Ramos (cell line): ENCODE measurements around the gene VRTN.
"Not testable (repeated sequence)": the region's sequence is repeated elsewhere in the genome, so short reads cannot be mapped to it uniquely, and the experiment has no call there.

ENCODE experiments used
- in situ Hi-C: fragments of 300-500 bp; cut with MboI; formaldehyde crosslinking; loops from one replicate; pipeline ENCODE4 v1.14.3; 2022; ENCODE audit warnings: low sequenced_read_pairs; ENCODE audit not compliant: unreplicated experiment

The VRTN gene

DNA sequence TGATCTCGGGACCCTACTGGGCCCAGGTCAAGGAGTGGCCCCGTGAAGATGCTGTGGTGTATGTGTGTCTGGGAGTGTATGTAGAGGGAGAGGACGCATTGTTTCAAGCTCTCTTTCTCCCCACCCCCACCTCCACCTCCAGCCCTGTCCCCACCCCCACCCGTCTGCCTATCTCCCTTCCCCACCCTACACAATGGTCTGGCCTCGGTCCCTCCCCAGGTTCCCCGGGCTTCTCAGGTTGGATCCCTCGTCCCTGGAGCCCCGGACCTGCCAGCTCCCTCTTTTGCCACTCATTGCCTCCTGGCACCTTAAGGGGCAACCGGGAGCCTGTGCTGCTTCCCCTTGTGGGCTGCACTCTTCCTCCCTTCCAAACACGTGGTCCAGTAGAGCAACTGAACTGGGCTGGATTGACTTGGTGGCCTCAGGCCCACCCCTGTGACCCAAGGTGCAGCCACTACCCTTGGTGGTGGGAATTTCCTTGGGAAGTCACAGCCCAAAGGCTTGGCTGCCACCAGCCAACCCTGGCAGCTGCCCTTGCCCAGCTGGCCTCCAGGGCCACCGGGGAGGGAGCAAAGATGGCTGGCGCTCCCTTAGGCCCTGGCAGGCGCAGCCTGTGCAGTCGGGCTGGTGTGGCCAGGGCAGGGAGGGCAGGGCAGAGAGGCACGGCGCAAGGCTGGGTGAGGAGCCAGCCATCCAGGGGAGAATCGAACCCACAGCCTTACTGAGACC, 628 bp downstream of the VRTN start:
- in situ Hi-C loops: no loop called here

GRCh38 chr14:74349757-74350156, 1.5 kb downstream of the VRTN start:
- in situ Hi-C loops: no loop called here

DNA sequence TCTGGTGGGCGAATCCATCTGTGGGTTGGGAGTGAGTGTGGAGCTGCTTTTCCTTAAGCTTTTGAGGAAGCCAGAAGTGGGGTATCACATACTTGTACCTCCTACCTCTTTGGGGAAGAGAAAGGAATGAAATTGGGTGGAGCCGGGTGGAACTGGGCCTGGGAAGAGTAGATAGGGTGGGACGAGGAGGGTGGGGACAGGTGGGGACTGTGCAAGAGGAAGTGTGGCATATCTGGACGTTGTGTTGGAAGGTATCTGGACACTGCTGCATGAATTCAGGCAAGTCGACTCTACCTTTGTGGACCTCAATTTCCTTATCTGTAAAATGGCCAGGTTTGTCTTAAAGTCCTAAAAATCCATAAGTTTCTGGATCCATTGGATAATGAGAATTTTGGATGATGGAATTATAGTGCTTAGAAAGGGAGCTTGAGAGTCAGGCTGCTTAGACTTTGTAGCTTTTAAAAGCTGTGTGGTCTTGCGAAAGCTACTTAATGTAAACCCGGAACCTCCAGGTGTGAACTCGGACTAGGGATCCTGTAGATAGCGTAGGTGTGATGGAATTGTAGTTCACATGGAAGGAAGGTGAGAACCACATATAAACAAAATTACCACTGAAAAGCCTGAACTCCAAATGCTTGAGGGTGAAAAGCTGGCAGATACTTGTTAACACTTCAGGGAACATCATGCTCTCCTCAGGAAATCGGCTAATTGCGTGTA, 2.1 kb downstream of the VRTN start:
- in situ Hi-C loops: no loop called here

DNA sequence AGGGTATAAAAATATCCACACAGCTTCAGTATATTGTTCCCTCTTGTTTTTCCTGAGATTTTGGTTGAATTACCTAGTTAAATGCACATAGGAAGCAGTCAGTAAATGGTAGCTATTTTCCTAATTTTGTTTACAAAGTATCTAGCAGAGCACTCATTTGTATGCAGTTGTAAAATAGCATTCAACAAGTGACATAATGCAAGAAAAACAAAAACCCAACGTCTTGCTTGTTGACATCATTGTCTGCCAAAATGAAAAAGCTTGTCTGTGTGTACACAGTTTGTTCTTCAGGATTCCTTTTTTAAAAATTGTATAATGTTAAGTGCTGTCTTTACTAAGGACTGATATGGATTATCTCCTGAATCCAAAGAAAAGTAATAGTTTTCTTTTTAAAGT, 2.7 kb downstream of the VRTN start:
- in situ Hi-C loops: no loop called here

DNA sequence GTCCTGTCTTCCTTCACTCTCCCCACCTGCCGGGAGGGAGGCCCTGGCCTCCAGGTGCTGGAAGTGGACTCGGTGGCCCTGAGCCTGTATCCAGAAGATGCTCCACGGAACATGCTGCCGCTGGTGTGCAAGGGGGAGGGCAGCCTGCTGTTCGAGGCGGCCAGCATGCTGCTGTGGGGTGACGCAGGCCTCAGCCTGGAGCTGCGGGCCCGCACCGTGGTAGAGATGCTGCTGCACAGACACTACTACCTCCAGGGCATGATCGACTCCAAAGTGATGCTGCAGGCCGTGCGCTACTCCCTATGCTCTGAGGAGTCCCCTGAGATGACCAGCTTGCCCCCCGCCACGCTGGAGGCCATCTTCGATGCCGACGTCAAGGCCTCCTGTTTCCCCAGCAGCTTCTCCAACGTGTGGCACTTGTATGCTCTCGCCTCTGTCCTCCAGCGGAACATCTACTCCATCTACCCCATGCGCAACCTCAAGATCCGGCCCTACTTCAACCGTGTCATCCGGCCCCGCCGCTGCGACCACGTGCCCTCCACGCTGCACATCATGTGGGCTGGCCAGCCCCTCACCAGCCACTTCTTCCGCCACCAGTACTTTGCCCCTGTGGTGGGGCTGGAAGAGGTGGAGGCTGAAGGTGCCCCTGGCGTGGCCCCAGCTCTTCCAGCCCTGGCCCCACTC, 8.8 kb downstream of the VRTN start:
- in situ Hi-C loops: no loop called here

DNA sequence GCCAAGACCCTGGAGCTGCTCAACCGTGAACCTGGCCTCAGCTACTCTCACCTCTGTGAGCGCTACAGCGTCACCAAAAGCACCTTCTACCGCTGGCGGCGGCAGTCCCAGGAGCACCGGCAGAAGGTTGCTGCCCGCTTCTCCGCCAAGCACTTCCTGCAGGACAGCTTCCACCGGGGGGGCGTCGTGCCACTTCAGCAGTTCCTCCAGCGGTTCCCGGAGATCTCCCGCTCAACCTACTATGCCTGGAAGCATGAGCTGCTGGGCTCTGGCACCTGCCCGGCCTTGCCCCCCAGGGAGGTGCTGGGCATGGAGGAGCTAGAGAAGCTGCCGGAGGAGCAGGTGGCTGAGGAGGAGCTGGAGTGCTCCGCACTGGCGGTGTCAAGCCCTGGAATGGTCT, 9.3 kb downstream of the VRTN start:
- in situ Hi-C loops: no loop called here

GRCh38 chr14:74358176-74358829, 10.0 kb downstream of the VRTN start:
- in situ Hi-C loops: no loop called here

DNA sequence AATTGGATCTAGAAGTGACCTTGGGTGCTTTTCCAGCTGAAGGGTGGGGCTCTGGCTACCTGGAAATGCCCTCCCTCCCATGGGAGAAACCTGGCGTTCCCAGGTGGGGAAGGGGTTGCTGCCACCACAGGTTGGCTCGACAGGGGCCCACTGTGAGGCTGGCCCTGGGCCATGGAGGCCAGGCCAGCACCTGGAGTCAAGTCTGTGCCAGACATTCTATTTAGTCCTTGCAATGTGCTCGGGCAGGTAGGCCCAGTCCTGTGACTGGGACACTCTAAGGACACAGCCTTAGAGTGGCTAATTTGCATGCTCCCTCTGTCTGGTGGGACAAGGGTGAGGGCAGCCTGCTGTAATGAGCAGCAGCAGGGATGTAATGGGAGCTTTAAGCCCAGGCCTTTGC, 11.9 kb downstream of the VRTN start:
- in situ Hi-C loops: no loop called here

DNA sequence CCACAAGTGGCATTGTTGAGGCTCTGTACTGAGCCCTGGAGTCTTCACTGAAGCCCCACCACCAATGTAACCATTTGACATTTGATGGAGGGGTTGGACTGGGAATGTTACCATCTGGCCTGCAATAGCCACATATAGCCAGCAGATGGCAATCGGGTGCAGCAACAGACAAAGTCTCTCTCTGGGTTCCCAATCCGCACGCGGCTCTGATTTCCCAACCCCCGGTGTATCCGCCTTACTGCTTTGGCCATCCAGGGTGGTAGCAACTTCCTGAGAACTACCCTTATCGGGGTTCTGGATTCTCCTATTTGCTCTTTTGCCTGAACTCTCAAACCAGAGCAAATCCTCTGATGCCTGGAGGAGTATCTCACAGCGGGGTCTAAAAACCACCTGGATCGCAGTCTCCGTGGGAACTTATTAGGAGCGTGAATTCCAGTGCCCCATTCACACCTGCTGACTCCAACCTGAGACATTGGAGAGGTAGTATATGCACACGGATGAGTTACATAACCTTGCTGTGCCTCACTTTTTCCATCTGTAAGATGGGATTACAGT, 14.2 kb downstream of the VRTN start:
- in situ Hi-C loops: no loop called here

GRCh38 chr14:74364271-74364880, 16.1 kb downstream of the VRTN start:
- in situ Hi-C loops: no loop called here

GRCh38 chr14:74368026-74368425, 19.8 kb downstream of the VRTN start:
- in situ Hi-C loops: no loop called here

DNA sequence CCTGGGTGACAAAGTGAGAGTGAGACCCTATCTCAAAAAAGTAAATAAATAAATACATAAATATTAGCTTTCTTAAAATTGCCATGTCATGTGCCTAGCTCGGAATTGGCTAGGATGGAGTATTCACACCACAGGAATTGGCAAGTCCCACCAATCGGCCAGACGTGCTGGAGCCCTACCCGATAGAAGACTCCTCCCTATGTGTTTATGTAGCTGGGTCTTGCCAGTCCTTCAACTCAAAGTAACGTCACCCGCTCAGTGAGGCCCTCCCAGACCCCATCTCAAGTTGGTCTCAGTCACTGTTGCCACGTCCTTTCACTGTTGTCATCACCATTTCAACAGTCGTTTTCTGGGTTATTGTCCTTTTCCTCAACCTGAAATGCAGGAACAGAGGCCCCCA, 20.2 kb downstream of the VRTN start:
- in situ Hi-C loops: no loop called here

GRCh38 chr14:74377976-74378690, 29.9 kb downstream of the VRTN start:
- in situ Hi-C loops: no loop called here

DNA sequence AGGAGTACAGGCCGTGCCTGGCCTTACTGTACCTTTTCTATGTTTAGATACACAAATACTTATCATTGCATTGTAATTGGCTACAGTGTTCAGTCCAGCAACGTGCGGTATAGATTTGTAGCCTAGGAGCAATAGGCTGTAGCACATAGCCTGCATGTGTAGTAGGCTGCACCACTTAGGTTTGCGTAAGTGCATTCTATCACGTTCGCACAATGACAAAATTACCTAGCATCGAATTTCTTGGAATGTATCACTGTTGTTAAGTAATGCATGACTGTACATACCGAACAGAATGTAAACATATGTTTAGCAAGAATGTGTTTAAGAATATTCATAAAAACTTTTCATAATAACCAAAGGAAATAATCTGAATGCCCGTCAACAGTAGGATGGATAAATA, 31.9 kb downstream of the VRTN start:
- in situ Hi-C loops: no loop called here

DNA sequence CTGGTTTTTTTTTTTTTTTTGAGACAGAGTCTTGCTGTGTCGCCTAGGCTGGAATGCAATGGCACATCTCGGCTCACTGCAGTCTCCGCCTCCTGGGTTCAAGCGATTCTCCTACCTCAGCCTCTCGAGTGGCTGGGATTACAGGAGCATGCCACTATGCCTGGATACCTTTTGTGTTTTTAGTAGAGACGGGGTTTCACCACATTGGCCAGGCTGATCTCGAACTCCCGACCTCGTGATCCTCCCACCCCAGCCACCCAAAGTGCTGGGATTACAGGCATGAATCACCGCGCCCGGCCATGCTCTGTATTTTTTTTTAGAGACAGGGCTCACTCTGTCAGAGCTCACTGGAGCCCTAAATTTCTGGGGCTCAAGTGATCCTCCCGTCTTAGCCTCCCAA, 32.6 kb downstream of the VRTN start:
- in situ Hi-C loops: no loop called here

GRCh38 chr14:74381571-74381970, 33.3 kb downstream of the VRTN start:
- in situ Hi-C loops: not testable (repeated sequence)

GRCh38 chr14:74382231-74382630, 34.0 kb downstream of the VRTN start:
- in situ Hi-C loops: no loop called here

DNA sequence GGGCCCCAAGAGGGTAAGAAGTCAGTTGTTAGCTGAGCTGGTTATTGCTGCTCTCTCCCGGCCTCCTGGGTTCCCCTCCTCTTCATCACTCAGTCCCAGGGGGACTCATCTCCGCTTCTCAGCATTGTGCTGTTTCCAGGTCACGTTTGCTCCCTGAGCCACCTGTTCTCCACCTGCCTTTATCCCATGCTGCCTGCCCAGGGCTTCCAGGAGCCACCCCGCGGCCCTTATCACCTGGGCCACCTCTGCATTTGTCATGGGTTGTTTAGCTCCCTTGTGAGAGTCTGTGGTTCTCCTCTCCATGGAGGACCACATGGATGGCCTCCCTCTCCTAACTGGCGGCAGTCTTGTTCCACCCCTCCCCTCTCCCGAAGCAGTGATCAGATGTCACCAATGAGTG, 41.7 kb downstream of the VRTN start:
- in situ Hi-C loops: no loop called here

GRCh38 chr14:74390505-74390904, 42.2 kb downstream of the VRTN start:
- in situ Hi-C loops: not testable (repeated sequence)

DNA sequence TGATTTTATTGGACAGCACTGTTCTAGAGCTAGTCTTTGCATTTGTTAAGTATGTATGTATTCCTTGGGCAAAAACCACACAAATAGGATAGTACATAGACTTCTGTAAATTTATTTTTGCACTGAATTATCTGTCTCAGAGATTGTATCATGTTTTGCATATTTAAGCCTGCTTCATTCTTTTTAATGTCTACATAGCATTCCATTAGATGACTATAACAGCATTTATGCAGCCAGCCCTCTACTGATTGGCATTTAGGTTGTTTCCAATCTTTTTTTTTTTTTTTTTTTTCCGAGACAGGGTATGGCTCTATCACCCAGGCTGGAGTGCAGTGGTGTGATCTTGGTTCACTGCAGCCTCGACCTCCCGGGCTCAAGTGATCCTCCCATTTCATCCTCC, 43.2 kb downstream of the VRTN start:
- in situ Hi-C loops: no loop called here
